Activated naive CD4-positive, alpha-beta T cell treated with anti-CD3 and anti-CD28 coated beads for 36 hours (primary cell): ENCODE data around the gene TMA7B. TPM values are rescaled to one million over a fixed set of nuclear protein-coding genes. Genes with fewer than 3 reads are reported as not detected.

Experiments
- CTCF ChIA-PET: fragments of 350-600 bp; sonication (Branson Sonifier 250); formaldehyde crosslinking; loops from one replicate; lab custom pipeline; 2021; ENCODE audit warnings: antibody characterized with exemption; lab: Charles Lee
- DNase-seq: peaks from one replicate; pipeline ENCODE4 v3.0.0-alpha.2; 2020
- H3K27ac Mint-ChIP-seq: one replicate; pipeline ENCODE4 v1.8.0; 2021; ENCODE audit warnings: mild to moderate bottlenecking, mixed read lengths
- H3K27me3 Mint-ChIP-seq: one replicate; pipeline ENCODE4 v1.8.0; 2021; ENCODE audit warnings: low read depth, mixed read lengths
- H3K36me3 Mint-ChIP-seq: one replicate; pipeline ENCODE4 v1.8.0; 2021; ENCODE audit warnings: low read depth, mixed read lengths
- H3K4me1 Mint-ChIP-seq: one replicate; pipeline ENCODE4 v1.8.0; 2021; ENCODE audit warnings: low read depth, mixed read lengths
- H3K4me3 Mint-ChIP-seq: one replicate; pipeline ENCODE4 v1.8.0; 2021; ENCODE audit warnings: mild to moderate bottlenecking, moderate library complexity, mixed read lengths
- H3K9me3 Mint-ChIP-seq: one replicate; pipeline ENCODE4 v1.8.0; 2021; ENCODE audit warnings: mixed read lengths
- intact Hi-C: fragments of 100-400 bp; cut with micrococcal nuclease; formaldehyde crosslinking; loops from one replicate; pipeline ENCODE4 v1.15.1; 2023
- total RNA-seq, 2 experiments: library from RNA; stranded (reverse); gene quantifications; one replicate each; pipeline ENCODE4 v1.2.3, GENCODE V29; 2021

TMA7B gene
- total RNA-seq, 2 experiments from 2014 or later: 1.1 to 1.5 TPM

- H3K4me1 Mint-ChIP-seq: peaks cover 86% of the 10 kb centered on the region
- intact Hi-C loops: loop anchor here (2.0 to 10.0 kb wide), 3 partner anchors 16 to 550 kb away; no protein-coding TSS in a partner anchor
- CTCF ChIA-PET: interaction anchor here (1.3 kb wide), 1 partner anchor 70 kb away, joined by 3 read pairs; no protein-coding TSS in a partner anchor
- DNase-seq: no peak
- H3K9me3 Mint-ChIP-seq: no peaks in the 10 kb centered on the region
- H3K27ac Mint-ChIP-seq: peak overlapping the region; percentile 32
- no peak overlapping the region for H3K4me3 Mint-ChIP-seq
- H3K27me3 Mint-ChIP-seq: no peaks in the 10 kb centered on the region
- peaks cover 26% of the 10 kb centered on the region for H3K36me3 Mint-ChIP-seq
Observed at GRCh38 chr22:39954584-39955055, 5.6 kb upstream of the TMA7B start.

- peaks cover 34% of the 10 kb centered on the region for H3K36me3 Mint-ChIP-seq
- peaks cover 86% of the 10 kb centered on the region for H3K4me1 Mint-ChIP-seq
- H3K27ac Mint-ChIP-seq: no peak overlapping the region
- no peak overlapping the region for H3K4me3 Mint-ChIP-seq
- intact Hi-C loops: loop anchor here (2.0 to 10.0 kb wide), 2 partner anchors 17 to 551 kb away; no protein-coding TSS in a partner anchor
- no peaks in the 10 kb centered on the region for H3K27me3 Mint-ChIP-seq
- CTCF ChIA-PET: interaction anchor here (1.6 kb wide), 1 partner anchor 10 kb away, joined by 8 read pairs; no protein-coding TSS in a partner anchor
- H3K9me3 Mint-ChIP-seq: no peaks in the 10 kb centered on the region
- no peak for DNase-seq
Observed at GRCh38 chr22:39955675-39956074, 4.5 kb upstream of the TMA7B start.

- Mint-ChIP-seq H3K27ac (no peak overlapping the region), H3K27me3 (no peaks in the 10 kb centered on the region), H3K36me3 (peaks cover 42% of the 10 kb centered on the region), H3K4me3 (no peak overlapping the region), H3K4me1 (peaks cover 84% of the 10 kb centered on the region), H3K9me3 (no peaks in the 10 kb centered on the region)
- DNase-seq: no peak
- intact Hi-C loops: loop anchor here (10.0 kb wide), 1 partner anchor 552 kb away; no protein-coding TSS in a partner anchor
- CTCF ChIA-PET: interaction anchor here (1.6 to 1.8 kb wide), 2 partner anchors 11 to 67 kb away, joined by 5 to 8 read pairs; no protein-coding TSS in a partner anchor
Observed at GRCh38 chr22:39956932-39957664, 3.1 kb upstream of the TMA7B start.

- DNase-seq: no peak
- CTCF ChIA-PET: interaction anchor here (1.8 kb wide), 1 partner anchor 66 kb away, joined by 5 read pairs; no protein-coding TSS in a partner anchor
- Mint-ChIP-seq H3K27me3 (no peaks in the 10 kb centered on the region), H3K36me3 (peaks cover 43% of the 10 kb centered on the region), H3K4me1 (peaks cover 76% of the 10 kb centered on the region), H3K27ac (no peak overlapping the region), H3K9me3 (no peaks in the 10 kb centered on the region), H3K4me3 (no peak overlapping the region)
- intact Hi-C loops: loop anchor here (10.0 kb wide), 1 partner anchor 553 kb away; no protein-coding TSS in a partner anchor
Observed at GRCh38 chr22:39958009-39958711, 2.0 kb upstream of the TMA7B start.

- Mint-ChIP-seq H3K4me3 (no peak overlapping the region), H3K36me3 (peaks cover 43% of the 10 kb centered on the region), H3K4me1 (peaks cover 69% of the 10 kb centered on the region), H3K27ac (peak overlapping the region; percentile 15), H3K27me3 (no peaks in the 10 kb centered on the region), H3K9me3 (no peaks in the 10 kb centered on the region)
- CTCF ChIA-PET: interaction anchor here (0.5 to 1.1 kb wide), 6 partner anchors 8 to 426 kb away, joined by 3 to 4 read pairs (median 3); no protein-coding TSS in a partner anchor
- intact Hi-C loops: loop anchor here (10.0 kb wide), 1 partner anchor 554 kb away; no protein-coding TSS in a partner anchor
- no peak for DNase-seq
Observed at GRCh38 chr22:39958949-39959639, 1.1 kb upstream of the TMA7B start.

- intact Hi-C loops: loop anchor here (1.0 to 2.0 kb wide), 3 partner anchors 8 to 34 kb away; partner anchors contain the start of gene FAM83F
- peak overlapping the region; percentile 36 for H3K4me3 Mint-ChIP-seq
- H3K27me3 Mint-ChIP-seq: no peaks in the 10 kb centered on the region
- DNase-seq: peak; percentile 82
- peaks cover 41% of the 10 kb centered on the region for H3K36me3 Mint-ChIP-seq
- H3K9me3 Mint-ChIP-seq: no peaks in the 10 kb centered on the region
- CTCF ChIA-PET: interaction anchor here (0.6 to 1.3 kb wide), 6 partner anchors 9 to 64 kb away, joined by 3 to 4 read pairs (median 4); no protein-coding TSS in a partner anchor
- peaks cover 54% of the 10 kb centered on the region for H3K4me1 Mint-ChIP-seq
- H3K27ac Mint-ChIP-seq: peak overlapping the region; percentile 47
Observed at GRCh38 chr22:39960791-39961746, 872 bp downstream of the TMA7B start.

- H3K27ac Mint-ChIP-seq: no peak overlapping the region
- CTCF ChIA-PET: interaction anchor here (1.0 to 1.3 kb wide), 2 partner anchors 8 to 30 kb away, joined by 3 to 4 read pairs; no protein-coding TSS in a partner anchor
- no peaks in the 10 kb centered on the region for H3K27me3 Mint-ChIP-seq
- no peak for DNase-seq
- intact Hi-C loops: no loop called here
- no peak overlapping the region for H3K4me3 Mint-ChIP-seq
- no peaks in the 10 kb centered on the region for H3K9me3 Mint-ChIP-seq
- H3K36me3 Mint-ChIP-seq: peaks cover 37% of the 10 kb centered on the region
- peaks cover 50% of the 10 kb centered on the region for H3K4me1 Mint-ChIP-seq
Observed at GRCh38 chr22:39962071-39962470, 1.9 kb downstream of the TMA7B start.

GRCh38 chr22:39965748-39966147, 5.6 kb downstream of the TMA7B start:
- Mint-ChIP-seq H3K9me3 (no peaks in the 10 kb centered on the region), H3K4me3 (no peak overlapping the region), H3K36me3 (peaks cover 13% of the 10 kb centered on the region), H3K27ac (peak overlapping the region; percentile 37), H3K4me1 (peaks cover 16% of the 10 kb centered on the region), H3K27me3 (no peaks in the 10 kb centered on the region)
- CTCF ChIA-PET: interaction anchor here (2.1 kb wide), 1 partner anchor 59 kb away, joined by 5 read pairs; no protein-coding TSS in a partner anchor
- intact Hi-C loops: no loop called here
- DNase-seq: no peak

- CTCF ChIA-PET: interaction anchor here (2.1 kb wide), 1 partner anchor 58 kb away, joined by 5 read pairs; no protein-coding TSS in a partner anchor
- H3K36me3 Mint-ChIP-seq: peaks cover 9% of the 10 kb centered on the region
- intact Hi-C loops: no loop called here
- no peak for DNase-seq
- H3K4me1 Mint-ChIP-seq: peaks cover 10% of the 10 kb centered on the region
- H3K9me3 Mint-ChIP-seq: no peaks in the 10 kb centered on the region
- no peak overlapping the region for H3K4me3 Mint-ChIP-seq
- H3K27ac Mint-ChIP-seq: peak overlapping the region; percentile 48
- H3K27me3 Mint-ChIP-seq: no peaks in the 10 kb centered on the region
Observed at GRCh38 chr22:39966470-39966869, 6.3 kb downstream of the TMA7B start.

GRCh38 chr22:39967103-39967829, 7.1 kb downstream of the TMA7B start:
- H3K36me3 Mint-ChIP-seq: peaks cover 5% of the 10 kb centered on the region
- no peaks in the 10 kb centered on the region for H3K27me3 Mint-ChIP-seq
- H3K27ac Mint-ChIP-seq: no peak overlapping the region
- intact Hi-C loops: no loop called here
- no peaks in the 10 kb centered on the region for H3K9me3 Mint-ChIP-seq
- H3K4me1 Mint-ChIP-seq: peaks cover 4% of the 10 kb centered on the region
- H3K4me3 Mint-ChIP-seq: no peak overlapping the region
- CTCF ChIA-PET: interaction anchor here (2.1 kb wide), 1 partner anchor 57 kb away, joined by 5 read pairs; no protein-coding TSS in a partner anchor
- no peak for DNase-seq
